ENCODE data around the gene ABHD17C. TPM values are rescaled to one million over a fixed set of nuclear protein-coding genes. Genes with fewer than 3 reads are reported as not detected.
A peak's percentile ranks its signal among the peaks of the same experiment; 100 is the strongest.

Gene ABHD17C
- total RNA-seq, 2 experiments from 2014 or later, result 0.47 to 0.70 TPM

DNA sequence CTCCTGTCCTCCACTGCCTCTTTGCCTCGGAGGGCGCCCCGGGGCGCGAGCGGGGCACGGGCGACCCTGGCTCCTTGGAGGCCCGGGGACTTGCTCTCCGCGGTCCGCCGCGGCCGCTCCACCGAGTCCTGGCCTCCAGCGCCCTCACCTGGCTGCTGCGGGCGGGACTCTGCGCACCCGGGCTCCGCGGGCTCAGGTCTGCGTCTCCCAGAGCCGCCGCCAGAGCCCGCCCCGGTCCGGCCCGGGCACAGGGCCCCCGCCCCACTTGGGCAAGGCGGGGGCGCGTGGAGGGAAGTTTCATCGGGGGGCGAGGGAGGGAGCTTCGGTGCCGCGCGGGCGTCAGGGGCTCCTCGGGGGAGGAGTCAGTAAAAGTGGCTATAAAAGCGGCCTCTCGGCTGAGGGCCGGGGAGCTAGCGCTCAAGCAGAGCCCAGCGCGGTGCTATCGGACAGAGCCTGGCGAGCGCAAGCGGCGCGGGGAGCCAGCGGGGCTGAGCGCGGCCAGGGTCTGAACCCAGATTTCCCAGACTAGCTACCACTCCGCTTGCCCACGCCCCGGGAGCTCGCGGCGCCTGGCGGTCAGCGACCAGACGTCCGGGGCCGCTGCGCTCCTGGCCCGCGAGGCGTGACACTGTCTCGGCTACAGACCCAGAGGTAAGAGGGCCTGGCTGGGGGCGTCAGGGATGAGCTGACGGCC, 84.0 kb downstream of the ABHD17C start, which contains the start of gene CEMIP:
Gene CEMIP (plus strand): TSS at position 407 of the 694 bp plus-strand sequence. CDS start 94,510 bp downstream, outside the sequence.
- POLR2A ChIA-PET, result no interaction called here

DNA sequence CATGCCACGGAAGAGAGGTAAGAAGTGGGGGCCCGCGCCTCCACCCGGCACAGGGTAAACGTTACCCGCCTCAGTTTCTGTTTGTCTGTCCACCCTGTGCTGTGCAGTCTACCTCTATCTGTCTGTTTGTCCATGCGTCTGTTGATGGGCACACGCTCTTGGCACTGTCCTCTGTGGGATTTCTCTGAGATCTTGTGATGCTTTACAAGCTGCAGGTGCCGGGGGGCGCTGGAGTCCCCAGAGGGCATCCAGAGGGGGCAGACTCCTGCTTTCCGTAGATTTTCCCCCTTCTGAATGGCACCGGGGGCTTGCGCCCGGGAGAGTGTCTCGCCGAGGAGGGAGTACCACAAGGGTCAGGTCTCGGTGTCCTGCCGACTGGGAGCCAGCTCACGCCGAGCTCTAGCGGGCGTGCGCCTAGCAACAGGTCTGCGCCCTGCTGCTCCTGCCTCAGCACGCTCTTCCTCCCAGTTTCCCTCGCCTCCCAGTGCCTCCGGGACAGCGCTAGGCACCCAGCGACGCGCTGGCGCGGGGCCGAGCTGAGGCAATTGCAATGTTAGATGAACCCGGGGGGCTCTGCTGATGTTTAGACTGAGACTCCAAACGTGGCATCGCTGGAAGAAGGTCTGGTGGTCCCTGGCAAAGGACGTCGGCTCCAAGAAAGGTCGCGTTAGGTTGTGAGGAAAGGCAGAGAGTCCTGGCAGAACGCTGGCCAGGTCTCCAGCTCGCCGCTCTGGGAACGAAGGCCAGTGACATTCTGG, 84.7 kb downstream of the ABHD17C start:
- Histone ChIP-seq H3K27ac (ENCODE audit: low read depth, low read length, poor library complexity, severe bottlenecking) (no peak overlapping the region), H3K4me2 (ENCODE audit: low read length) (no peak overlapping the region), H2AFZ (ENCODE audit: low read length) (no peak overlapping the region), H3K4me3 (ENCODE audit: low read depth, low read length, poor library complexity, severe bottlenecking) (no peak overlapping the region), H3K79me2 (ENCODE audit: insufficient read depth, low read depth, low read length) (no peaks in the 10 kb centered on the region), H3K36me3 (ENCODE audit: insufficient read depth, low read length) (no peaks in the 10 kb centered on the region), H3K9me2 (ENCODE audit: insufficient read depth, low read length) (no peaks in the 10 kb centered on the region), H3K9me3 (ENCODE audit: low read length) (no peaks in the 10 kb centered on the region), H3K4me1 (ENCODE audit: insufficient read depth, low read length, poor library complexity, severe bottlenecking) (no peaks in the 10 kb centered on the region), H4K20me1 (ENCODE audit: insufficient read depth, low read length) (no peaks in the 10 kb centered on the region)
- TF ChIP-seq, protein P1, sequence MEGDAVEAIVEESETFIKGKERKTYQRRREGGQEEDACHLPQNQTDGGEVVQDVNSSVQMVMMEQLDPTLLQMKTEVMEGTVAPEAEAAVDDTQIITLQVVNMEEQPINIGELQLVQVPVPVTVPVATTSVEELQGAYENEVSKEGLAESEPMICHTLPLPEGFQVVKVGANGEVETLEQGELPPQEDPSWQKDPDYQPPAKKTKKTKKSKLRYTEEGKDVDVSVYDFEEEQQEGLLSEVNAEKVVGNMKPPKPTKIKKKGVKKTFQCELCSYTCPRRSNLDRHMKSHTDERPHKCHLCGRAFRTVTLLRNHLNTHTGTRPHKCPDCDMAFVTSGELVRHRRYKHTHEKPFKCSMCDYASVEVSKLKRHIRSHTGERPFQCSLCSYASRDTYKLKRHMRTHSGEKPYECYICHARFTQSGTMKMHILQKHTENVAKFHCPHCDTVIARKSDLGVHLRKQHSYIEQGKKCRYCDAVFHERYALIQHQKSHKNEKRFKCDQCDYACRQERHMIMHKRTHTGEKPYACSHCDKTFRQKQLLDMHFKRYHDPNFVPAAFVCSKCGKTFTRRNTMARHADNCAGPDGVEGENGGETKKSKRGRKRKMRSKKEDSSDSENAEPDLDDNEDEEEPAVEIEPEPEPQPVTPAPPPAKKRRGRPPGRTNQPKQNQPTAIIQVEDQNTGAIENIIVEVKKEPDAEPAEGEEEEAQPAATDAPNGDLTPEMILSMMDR (conservative IDR thresholded peaks at IDR 0.05; ENCODE audit: low read length), result no peak
- TF ChIP-seq EZH2phosphoT487 (IDR thresholded peaks at IDR 0.05; ENCODE audit: borderline replicate concordance, low read depth, low read length), result no peak
- ChIA-PET POLR2A (no interaction called here), CTCF (ENCODE audit: unreplicated experiment) (no interaction called here)
- intact Hi-C loops (cut with micrococcal nuclease; ENCODE audit: unreplicated experiment), result loop anchor here (10.0 kb wide), 1 partner anchor 215 kb away; no protein-coding TSS in a partner anchor
- no peak for DNase-seq (ENCODE audit: low spot score)
- BruUV-seq (replicated peaks), result no TSS peak

More for the DNA sequence above, 84.0 kb downstream of the ABHD17C start, which contains the start of gene CEMIP:
- TF ChIP-seq, protein P1 (conservative IDR thresholded peaks at IDR 0.05; ENCODE audit: low read length), result peak; percentile 42
- TF ChIP-seq EZH2phosphoT487 (IDR thresholded peaks at IDR 0.05; ENCODE audit: borderline replicate concordance, low read depth, low read length), result no peak
- no peak for DNase-seq (ENCODE audit: low spot score)
- Histone ChIP-seq H3K27ac (ENCODE audit: low read depth, low read length, poor library complexity, severe bottlenecking) (no peak within 1 kb of the TSS), H4K20me1 (ENCODE audit: insufficient read depth, low read length) (no peaks in the 10 kb centered on the region), H3K4me3 (ENCODE audit: low read depth, low read length, poor library complexity, severe bottlenecking) (no peak within 1 kb of the TSS), H2AFZ (ENCODE audit: low read length) (no peak within 1 kb of the TSS), H3K9me2 (ENCODE audit: insufficient read depth, low read length) (no peaks in the 10 kb centered on the region), H3K36me3 (ENCODE audit: insufficient read depth, low read length) (no peaks in the 10 kb centered on the region), H3K9me3 (ENCODE audit: low read length) (no peaks in the 10 kb centered on the region), H3K79me2 (ENCODE audit: insufficient read depth, low read depth, low read length) (no peaks in the 10 kb centered on the region), H3K4me2 (ENCODE audit: low read length) (no peak within 1 kb of the TSS), H3K4me1 (ENCODE audit: insufficient read depth, low read length, poor library complexity, severe bottlenecking) (no peaks in the 10 kb centered on the region)
- CTCF ChIA-PET (ENCODE audit: unreplicated experiment), result no interaction called here
- intact Hi-C loops (cut with micrococcal nuclease; ENCODE audit: unreplicated experiment), result loop anchor here (10.0 kb wide), 1 partner anchor 214 kb away; no protein-coding TSS in a partner anchor
- no TSS peak for BruUV-seq (replicated peaks)
